Suprapubic skin (tissue), 4 donors: ENCODE measurements around the gene ZNF70. TPM values are rescaled to one million over a fixed set of nuclear protein-coding genes. Genes with fewer than 3 reads are reported as not detected.

Experiments used
- DNase-seq, 2 donors: peaks; one replicate each; pipeline ENCODE4 v3.0.0-alpha.2; 2019; ENCODE audit warnings: low spot score in 2 of 2
- H3K27ac ChIP-seq: fragments of 200-600 bp; sonication (generic); one replicate; pipeline ENCODE4 v1.5.1; 2019
- H3K27me3 ChIP-seq: fragments of 200-600 bp; sonication (generic); one replicate; pipeline ENCODE4 v1.5.1; 2019
- H3K36me3 ChIP-seq: fragments of 200-600 bp; sonication (generic); one replicate; pipeline ENCODE4 v1.5.1; 2019
- H3K4me1 ChIP-seq: fragments of 200-600 bp; sonication (generic); one replicate; pipeline ENCODE4 v1.5.1; 2019
- H3K4me3 ChIP-seq: fragments of 200-600 bp; sonication (generic); one replicate; pipeline ENCODE4 v1.5.1; 2019; ENCODE audit warnings: mild to moderate bottlenecking
- H3K9me3 ChIP-seq: fragments of 200-600 bp; sonication (generic); one replicate; pipeline ENCODE4 v1.5.1; 2019
- EP300 ChIP-seq: sonication (generic); formaldehyde crosslinking; IDR thresholded peaks from one replicate; pipeline ENCODE4 v1.6.1; 2017; ENCODE audit warnings: antibody characterized with exemption
- POLR2A ChIP-seq, 2 donors: fragments of 450-650 bp; IDR thresholded peaks; one replicate each; pipeline ENCODE4 v1.6.1; 2017; ENCODE audit warnings: antibody characterized with exemption in 2 of 2, mild to moderate bottlenecking in 2 of 2, moderate library complexity in 2 of 2
- POLR2AphosphoS5 ChIP-seq, 3 donors: sonication (generic); formaldehyde crosslinking; IDR thresholded peaks; one replicate each; pipeline ENCODE4 v1.6.1; 2017; ENCODE audit warnings: antibody characterized with exemption in 3 of 3
- WGBS: methylation state at CpG from one replicate; pipeline ENCODE4 v1.1.5; 2018; 5-methylcytosine and 5-hydroxymethylcytosine counted together
- total RNA-seq, 4 donors: library from RNA; depleted of rRNA; stranded (reverse); fragments of >200 nt; gene quantifications; one replicate each; pipeline ENCODE4 v1.1.0, GENCODE V29; 2016
- TF ChIP-seq, protein P1 (sequence below), 2 donors: fragments of 200-600 bp in 1 of 2; fragments of 450-650 bp in 1 of 2; sonication (generic) in 1 of 2; IDR thresholded peaks; one replicate each; pipeline ENCODE4 v1.5.1; 2016 to 2019; ENCODE audit warnings: antibody characterized with exemption in 2 of 2, mild to moderate bottlenecking in 1 of 2, moderate library complexity in 1 of 2

The ZNF70 gene
- total RNA-seq, 4 donors from 2014 or later = 1.7 to 5.1 (median 3.1) TPM

DNA sequence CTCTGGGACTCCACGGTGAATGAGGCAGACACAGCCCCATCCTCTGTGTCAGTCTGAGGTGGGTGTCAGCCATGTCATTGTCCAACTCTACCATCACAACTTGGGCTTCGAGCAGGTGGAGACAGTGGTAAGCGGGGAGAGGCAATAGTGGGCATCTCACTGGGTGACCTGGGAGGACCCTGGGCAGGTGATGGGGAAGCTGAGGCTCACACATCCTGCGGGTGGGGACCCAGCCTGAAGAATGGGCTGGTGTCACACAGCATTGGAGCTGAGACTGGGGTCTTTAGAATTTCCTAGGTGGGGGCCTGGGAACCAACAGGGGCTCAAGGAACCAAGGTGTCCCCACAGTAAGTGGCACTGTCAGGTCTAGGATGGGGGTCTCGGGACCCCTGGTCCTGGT is 28.8 kb upstream of the ZNF70 start:
- WGBS = 100% methylated on average over 5 of the region's 5 CpGs
- H3K4me1 ChIP-seq = peaks cover 22% of the 10 kb centered on the region

DNA sequence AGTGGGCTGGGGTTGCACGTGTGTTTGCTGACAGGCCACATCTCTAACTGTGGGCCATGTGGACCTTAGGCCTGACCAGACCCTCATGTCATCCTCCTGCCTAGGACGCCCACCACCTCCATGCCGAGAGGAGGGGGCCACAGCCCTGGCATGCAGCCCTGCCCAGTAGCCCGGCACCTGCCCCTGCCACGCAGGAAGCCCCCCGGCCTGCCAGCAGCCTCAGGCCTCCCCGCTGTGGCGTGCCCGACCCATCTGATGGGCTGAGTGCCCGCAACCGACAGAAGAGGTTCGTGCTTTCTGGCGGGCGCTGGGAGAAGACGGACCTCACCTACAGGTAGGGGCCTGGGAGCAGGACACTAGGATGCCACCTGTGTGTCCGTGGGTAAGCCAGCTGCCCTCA is 28.2 kb upstream of the ZNF70 start:
- 80% methylated on average over 1 of the region's 16 CpGs for WGBS
- no peak overlapping the region for H3K4me3 ChIP-seq

More for the DNA sequence above, 28.8 kb upstream of the ZNF70 start:
- H3K36me3 ChIP-seq = no peaks in the 10 kb centered on the region
- H3K9me3 ChIP-seq = no peaks in the 10 kb centered on the region
- no peak for DNase-seq
- H3K27me3 ChIP-seq = no peaks in the 10 kb centered on the region
- TF ChIP-seq EP300 (no peak), POLR2AphosphoS5 (IDR thresholded peaks at IDR 0.05) (no peak), POLR2A (IDR thresholded peaks at IDR 0.05) (no peak)
- TF ChIP-seq, protein P1, sequence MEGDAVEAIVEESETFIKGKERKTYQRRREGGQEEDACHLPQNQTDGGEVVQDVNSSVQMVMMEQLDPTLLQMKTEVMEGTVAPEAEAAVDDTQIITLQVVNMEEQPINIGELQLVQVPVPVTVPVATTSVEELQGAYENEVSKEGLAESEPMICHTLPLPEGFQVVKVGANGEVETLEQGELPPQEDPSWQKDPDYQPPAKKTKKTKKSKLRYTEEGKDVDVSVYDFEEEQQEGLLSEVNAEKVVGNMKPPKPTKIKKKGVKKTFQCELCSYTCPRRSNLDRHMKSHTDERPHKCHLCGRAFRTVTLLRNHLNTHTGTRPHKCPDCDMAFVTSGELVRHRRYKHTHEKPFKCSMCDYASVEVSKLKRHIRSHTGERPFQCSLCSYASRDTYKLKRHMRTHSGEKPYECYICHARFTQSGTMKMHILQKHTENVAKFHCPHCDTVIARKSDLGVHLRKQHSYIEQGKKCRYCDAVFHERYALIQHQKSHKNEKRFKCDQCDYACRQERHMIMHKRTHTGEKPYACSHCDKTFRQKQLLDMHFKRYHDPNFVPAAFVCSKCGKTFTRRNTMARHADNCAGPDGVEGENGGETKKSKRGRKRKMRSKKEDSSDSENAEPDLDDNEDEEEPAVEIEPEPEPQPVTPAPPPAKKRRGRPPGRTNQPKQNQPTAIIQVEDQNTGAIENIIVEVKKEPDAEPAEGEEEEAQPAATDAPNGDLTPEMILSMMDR (IDR thresholded peaks at IDR 0.05) = no peak
- no peak overlapping the region for H3K27ac ChIP-seq
- no peak overlapping the region for H3K4me3 ChIP-seq

DNA sequence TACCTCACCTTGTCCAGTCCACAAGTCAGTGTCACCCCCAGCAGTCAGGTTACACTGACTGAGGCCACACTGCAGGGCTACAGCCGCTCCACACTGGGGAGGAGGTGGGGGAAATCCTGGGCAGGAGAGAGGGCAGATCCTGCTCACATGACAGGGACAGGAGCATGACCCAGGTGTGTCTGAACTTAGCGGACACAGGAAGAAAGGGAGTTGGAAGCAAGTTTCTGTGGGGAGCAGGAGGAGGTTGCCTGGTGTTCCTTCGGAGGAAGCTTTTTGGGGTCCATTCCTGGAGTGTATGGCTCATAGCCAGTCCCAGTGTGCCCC is 27.6 kb upstream of the ZNF70 start:
- peaks cover 33% of the 10 kb centered on the region for H3K4me1 ChIP-seq
- H3K36me3 ChIP-seq = no peaks in the 10 kb centered on the region
- no peak overlapping the region for H3K27ac ChIP-seq
- no peak overlapping the region for H3K4me3 ChIP-seq
- TF ChIP-seq, protein P1 (IDR thresholded peaks at IDR 0.05) = no peak
- no peak for TF ChIP-seq EP300
- TF ChIP-seq POLR2AphosphoS5 (IDR thresholded peaks at IDR 0.05) = no peak
- TF ChIP-seq POLR2A (IDR thresholded peaks at IDR 0.05) = no peak
- no peaks in the 10 kb centered on the region for H3K27me3 ChIP-seq
- 53% methylated on average over 3 of the region's 3 CpGs for WGBS
- DNase-seq = no peak
- no peaks in the 10 kb centered on the region for H3K9me3 ChIP-seq

More for the DNA sequence above, 28.2 kb upstream of the ZNF70 start:
- Histone ChIP-seq H3K27me3 (no peaks in the 10 kb centered on the region), H3K27ac (no peak overlapping the region), H3K9me3 (no peaks in the 10 kb centered on the region), H3K36me3 (no peaks in the 10 kb centered on the region), H3K4me1 (peaks cover 29% of the 10 kb centered on the region)
- no peak for DNase-seq
- TF ChIP-seq POLR2AphosphoS5 (IDR thresholded peaks at IDR 0.05) (no peak), EP300 (no peak), POLR2A (IDR thresholded peaks at IDR 0.05) (no peak)
- TF ChIP-seq, protein P1 (IDR thresholded peaks at IDR 0.05) = no peak

DNA sequence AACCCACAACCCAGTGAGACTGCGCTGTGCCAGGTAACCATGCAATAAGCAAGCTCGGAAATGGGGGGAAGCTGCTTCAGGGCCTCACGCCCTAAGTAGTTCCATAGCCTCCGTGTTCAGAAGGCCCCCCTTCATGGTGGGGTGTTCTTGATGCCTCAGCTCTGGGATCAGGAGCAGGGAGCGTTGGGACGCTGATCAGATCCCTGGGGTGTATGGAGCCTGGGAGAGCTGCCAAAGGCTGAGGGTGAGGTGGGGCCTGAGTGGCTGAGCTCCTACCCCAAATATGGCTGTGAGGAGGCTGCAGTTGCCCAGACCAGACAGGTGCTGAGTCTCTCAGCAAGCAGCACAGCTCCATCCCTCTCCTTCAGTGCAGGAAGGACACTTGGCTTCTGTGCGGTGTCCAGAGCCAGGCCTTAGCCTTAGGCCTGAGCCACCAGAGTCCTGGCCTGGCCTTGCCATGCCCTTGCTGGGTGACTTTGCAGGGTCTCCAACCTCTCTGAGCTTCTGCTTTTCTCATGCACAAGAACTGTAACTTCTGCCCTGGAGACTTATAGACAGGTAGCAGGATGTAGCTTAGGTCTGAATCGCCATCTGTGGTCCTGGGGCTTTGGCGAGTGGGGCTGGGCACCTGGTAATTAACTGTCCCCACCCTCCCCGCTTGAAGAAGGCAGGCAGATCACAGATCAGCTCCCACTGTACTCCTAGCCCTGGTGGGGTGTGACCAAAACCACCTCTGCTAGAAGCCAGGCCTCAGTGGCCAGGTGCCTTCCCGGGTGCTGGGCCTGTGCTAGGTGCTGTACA is 27.1 kb upstream of the ZNF70 start:
- no peaks in the 10 kb centered on the region for H3K36me3 ChIP-seq
- H3K9me3 ChIP-seq = no peaks in the 10 kb centered on the region
- no peak overlapping the region for H3K4me3 ChIP-seq
- H3K27ac ChIP-seq = no peak overlapping the region
- H3K4me1 ChIP-seq = peaks cover 38% of the 10 kb centered on the region
- WGBS = 81% methylated on average over 6 of the region's 11 CpGs
- no peaks in the 10 kb centered on the region for H3K27me3 ChIP-seq
- TF ChIP-seq, protein P1 (IDR thresholded peaks at IDR 0.05) = no peak
- TF ChIP-seq POLR2AphosphoS5 (IDR thresholded peaks at IDR 0.05) = no peak
- TF ChIP-seq EP300 = no peak
- TF ChIP-seq POLR2A (IDR thresholded peaks at IDR 0.05) = no peak
- no peak for DNase-seq

DNA sequence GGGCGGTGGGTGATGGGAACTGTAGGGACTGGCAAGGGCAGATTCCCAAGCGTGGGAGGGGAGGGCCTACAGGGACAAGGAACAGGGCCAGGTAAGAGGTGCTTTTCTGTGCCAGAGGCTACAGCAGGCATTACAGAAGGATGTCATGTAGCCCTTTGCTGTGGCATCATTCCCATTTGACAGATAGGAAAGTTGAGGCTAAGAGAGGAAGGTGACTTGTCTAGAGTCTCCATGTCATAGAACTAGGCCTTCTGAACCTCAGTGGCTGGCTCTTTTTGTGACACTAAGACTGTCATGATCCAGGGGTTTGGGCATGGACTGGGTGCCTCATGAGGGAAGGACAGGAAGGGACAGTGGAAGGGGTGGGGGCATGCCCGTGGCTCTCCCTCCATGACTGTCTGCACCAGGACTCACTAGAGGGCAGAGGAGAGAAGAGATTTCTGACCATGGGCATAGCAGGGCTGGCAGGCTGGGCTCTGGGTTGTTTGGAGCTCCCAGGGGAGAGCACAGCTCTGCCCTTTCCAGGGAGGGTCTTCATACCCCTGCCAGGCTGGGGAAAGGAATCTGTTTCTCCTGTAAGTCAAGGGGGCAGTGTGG is 25.0 kb upstream of the ZNF70 start:
- no peak for DNase-seq
- Histone ChIP-seq H3K9me3 (no peaks in the 10 kb centered on the region), H3K36me3 (no peaks in the 10 kb centered on the region), H3K4me1 (peaks cover 41% of the 10 kb centered on the region), H3K4me3 (no peak overlapping the region), H3K27ac (no peak overlapping the region), H3K27me3 (no peaks in the 10 kb centered on the region)
- no peak for TF ChIP-seq POLR2A (IDR thresholded peaks at IDR 0.05)
- TF ChIP-seq, protein P1 (IDR thresholded peaks at IDR 0.05) = no peak
- TF ChIP-seq POLR2AphosphoS5 (IDR thresholded peaks at IDR 0.05) = no peak
- TF ChIP-seq EP300 = no peak
- 91% methylated on average over 3 of the region's 3 CpGs for WGBS
